Upper lobe of right lung (tissue), 1 donor: ENCODE data around the gene MASP1. TPM values are rescaled to one million over a fixed set of nuclear protein-coding genes. Genes with fewer than 3 reads are reported as not detected.

Experiments used
- ATAC-seq: fragments of 200-7000 bp; cut with Tn5 transposase; one replicate; pipeline ENCODE4 v1.9.1; 2020; ENCODE audit warnings: mild to moderate bottlenecking, moderate library complexity
- DNase-seq: peaks from one replicate; pipeline ENCODE4 v3.0.0-alpha.2; 2020
- H3K27ac ChIP-seq: fragments of 200-600 bp; one replicate; pipeline ENCODE4 v1.8.0; 2022
- H3K27me3 ChIP-seq: fragments of 200-600 bp; one replicate; pipeline ENCODE4 v1.8.0; 2022; ENCODE audit warnings: mild to moderate bottlenecking
- H3K36me3 ChIP-seq: fragments of 200-600 bp; one replicate; pipeline ENCODE4 v1.8.0; 2022
- H3K4me1 ChIP-seq: fragments of 200-600 bp; one replicate; pipeline ENCODE4 v1.8.0; 2022
- H3K4me3 ChIP-seq: fragments of 200-600 bp; one replicate; pipeline ENCODE4 v1.8.0; 2022; ENCODE audit warnings: mild to moderate bottlenecking
- H3K9me3 ChIP-seq: fragments of 200-600 bp; one replicate; pipeline ENCODE4 v1.8.0; 2022
- CTCF ChIP-seq: fragments of 200-600 bp; IDR thresholded peaks from one replicate; pipeline ENCODE4 v1.8.0; 2022; ENCODE audit warnings: antibody characterized with exemption
- intact Hi-C: fragments of 100-400 bp; cut with DNase I; formaldehyde crosslinking; loops from one replicate; pipeline ENCODE4 v1.11.0; 2022
- total RNA-seq: library from RNA; stranded (reverse); fragmentation: NEBNext Ultra II Directional; extraction: Animal tissue kit (Norgen Biotek cat#: 25700); gene quantifications from one replicate; pipeline ENCODE4 v1.2.1, GENCODE V29; 2021
- donor health status: DM: no; HTN: yes; CAD: no; lungs with severe emphysema.

The MASP1 gene
- total RNA-seq, 1 donor from 2014 or later: 5.9 TPM

DNA sequence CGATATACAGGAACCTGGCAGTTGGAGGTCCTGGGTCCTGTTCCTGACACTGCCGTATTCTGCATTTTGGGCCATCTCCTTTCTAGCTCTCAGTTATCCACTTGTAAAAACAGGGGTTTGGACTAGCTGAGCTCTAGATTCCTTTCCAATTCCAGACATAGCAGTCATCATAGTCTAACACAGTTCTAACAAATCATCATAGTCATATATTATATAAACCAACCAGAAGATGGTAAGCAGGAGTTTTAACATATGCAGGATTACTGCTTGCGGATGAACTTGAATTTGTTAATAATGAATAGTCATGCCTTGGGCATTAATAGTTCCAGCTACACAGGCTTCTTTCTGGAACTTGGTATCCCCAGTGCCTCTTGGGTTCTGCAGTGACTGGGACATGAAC, 26.6 kb downstream of the MASP1 start:
- no peak for TF ChIP-seq CTCF
- Histone ChIP-seq H3K4me1 (peaks cover 24% of the 10 kb centered on the region), H3K27me3 (no peaks in the 10 kb centered on the region), H3K27ac (peak overlapping the region; percentile 31), H3K4me3 (no peak overlapping the region), H3K9me3 (peaks cover 8% of the 10 kb centered on the region), H3K36me3 (no peaks in the 10 kb centered on the region)
- ATAC-seq (no peak), DNase-seq (no peak)
- intact Hi-C loops: no loop called here

- H3K36me3 ChIP-seq: no peaks in the 10 kb centered on the region
- ATAC-seq (peak; percentile 54), DNase-seq (no peak)
- H3K27me3 ChIP-seq: no peaks in the 10 kb centered on the region
- intact Hi-C loops: no loop called here
- H3K9me3 ChIP-seq: peaks cover 2% of the 10 kb centered on the region
- peaks cover 24% of the 10 kb centered on the region for H3K4me1 ChIP-seq
- no peak overlapping the region for H3K4me3 ChIP-seq
- no peak overlapping the region for H3K27ac ChIP-seq
- no peak for TF ChIP-seq CTCF
These were observed 27.5 kb downstream of the MASP1 start for GRCh38 chr3:187264021-187264420.

- Histone ChIP-seq H3K9me3 (no peaks in the 10 kb centered on the region), H3K4me1 (peaks cover 24% of the 10 kb centered on the region), H3K4me3 (no peak overlapping the region), H3K27ac (no peak overlapping the region), H3K27me3 (no peaks in the 10 kb centered on the region), H3K36me3 (no peaks in the 10 kb centered on the region)
- ATAC-seq (no peak), DNase-seq (no peak)
- TF ChIP-seq CTCF: no peak
- intact Hi-C loops: no loop called here
These were observed 28.3 kb downstream of the MASP1 start for GRCh38 chr3:187263270-187263669.

- Histone ChIP-seq H3K36me3 (no peaks in the 10 kb centered on the region), H3K27ac (no peak overlapping the region), H3K27me3 (no peaks in the 10 kb centered on the region), H3K4me3 (no peak overlapping the region), H3K4me1 (peaks cover 24% of the 10 kb centered on the region), H3K9me3 (no peaks in the 10 kb centered on the region)
- intact Hi-C loops: no loop called here
- DNase-seq (no peak), ATAC-seq (no peak)
- TF ChIP-seq CTCF: no peak
These were observed 29.2 kb downstream of the MASP1 start for GRCh38 chr3:187262360-187262759.

DNA sequence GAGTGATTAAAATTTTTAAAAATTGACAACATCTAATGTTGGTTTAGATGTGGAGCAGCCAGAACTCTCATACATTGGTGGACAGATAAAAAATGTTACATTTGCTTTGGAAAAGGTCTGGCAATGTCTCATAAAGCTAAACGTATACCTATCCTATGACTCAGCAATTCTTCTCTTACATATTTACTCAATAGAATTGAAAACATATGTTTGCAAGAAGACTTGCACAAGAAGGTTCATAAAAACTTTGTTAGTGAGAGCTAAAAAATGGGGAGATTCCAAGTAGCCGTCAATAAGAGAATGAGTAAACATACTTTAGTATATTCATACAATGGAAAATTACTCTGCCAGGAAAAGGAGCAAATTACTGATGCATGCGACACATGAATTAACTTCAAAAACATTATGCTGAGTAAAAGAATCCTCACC, 30.0 kb downstream of the MASP1 start:
- Histone ChIP-seq H3K9me3 (no peaks in the 10 kb centered on the region), H3K27me3 (no peaks in the 10 kb centered on the region), H3K36me3 (no peaks in the 10 kb centered on the region), H3K4me1 (peaks cover 24% of the 10 kb centered on the region), H3K27ac (no peak overlapping the region), H3K4me3 (no peak overlapping the region)
- no peak for DNase-seq
- intact Hi-C loops: no loop called here
- ATAC-seq: no peak
- TF ChIP-seq CTCF: no peak

GRCh38 chr3:187259171-187259570, 32.4 kb downstream of the MASP1 start:
- no peaks in the 10 kb centered on the region for H3K36me3 ChIP-seq
- TF ChIP-seq CTCF: no peak
- intact Hi-C loops: no loop called here
- H3K4me1 ChIP-seq: peaks cover 11% of the 10 kb centered on the region
- H3K9me3 ChIP-seq: no peaks in the 10 kb centered on the region
- no peak overlapping the region for H3K27ac ChIP-seq
- no peaks in the 10 kb centered on the region for H3K27me3 ChIP-seq
- DNase-seq (no peak), ATAC-seq (no peak)
- H3K4me3 ChIP-seq: no peak overlapping the region
